HepG2 (cell line): Measurements from ENCODE around the gene ESRP2. TPM values are rescaled to one million over a fixed set of nuclear protein-coding genes. Genes with fewer than 3 reads are reported as not detected.

Source experiments
- ARHGAP35 ChIP-seq: sonication (generic); formaldehyde crosslinking; IDR thresholded peaks from 2 replicates; pipeline ENCODE4 v1.9.0; 2022; ENCODE audit warnings: mild to moderate bottlenecking, inconsistent platforms, moderate library complexity, missing genetic modification reagents, borderline replicate concordance
- ARID2 ChIP-seq: sonication (generic); formaldehyde crosslinking; IDR thresholded peaks from 2 replicates; pipeline ENCODE4 v1.8.1; 2022; ENCODE audit warnings: mild to moderate bottlenecking, missing genetic modification reagents, borderline replicate concordance
- ATF5 ChIP-seq: sonication (generic); formaldehyde crosslinking; IDR thresholded peaks from 2 replicates; pipeline ENCODE4 v1.4.0; 2020; ENCODE audit warnings: mild to moderate bottlenecking, low read depth, missing genetic modification reagents
- CCDC6 ChIP-seq: sonication (generic); formaldehyde crosslinking; IDR thresholded peaks from 2 replicates; pipeline ENCODE4 v1.8.1; 2022; ENCODE audit warnings: mild to moderate bottlenecking, missing genetic modification reagents, moderate library complexity
- EP300 ChIP-seq, 3 experiments: sonication (generic) in 1 of 3; formaldehyde crosslinking in 1 of 3; IDR thresholded peaks; 2 replicates each; pipeline versions ENCODE4 v1.5.1 to v1.6.1; 2011 to 2020; ENCODE audit warnings: low read depth in 2 of 3, low read length in 2 of 3, borderline replicate concordance in 1 of 3, improper control_type of control experiment in 1 of 3, mild to moderate bottlenecking in 1 of 3, missing genetic modification reagents in 1 of 3, moderate library complexity in 1 of 3
- FOXA1 ChIP-seq, 2 experiments: fragments of 450-650 bp in 1 of 2; sonication (generic) in 1 of 2; formaldehyde crosslinking in 1 of 2; IDR thresholded peaks; 2 replicates each; pipeline versions ENCODE4 v1.4.0 to v1.6.1; 2016 to 2020; ENCODE audit warnings: missing genetic modification reagents in 1 of 2
- GATAD1 ChIP-seq: IDR thresholded peaks from 2 replicates; pipeline ENCODE4 v1.6.1; 2016; ENCODE audit warnings: missing genetic modification reagents, missing compliant biosample characterization
- HMG20A ChIP-seq: IDR thresholded peaks from 2 replicates; pipeline ENCODE4 v1.6.1; 2016; ENCODE audit warnings: borderline replicate concordance
- KLF13 ChIP-seq: sonication (generic); formaldehyde crosslinking; IDR thresholded peaks from 2 replicates; pipeline ENCODE4 v1.4.0; 2020; ENCODE audit warnings: mild to moderate bottlenecking, missing genetic modification reagents
- KMT2A ChIP-seq: sonication (generic); formaldehyde crosslinking; IDR thresholded peaks from 2 replicates; pipeline ENCODE4 v1.4.0; 2020; ENCODE audit warnings: missing genetic modification reagents
- NFYC ChIP-seq: IDR thresholded peaks from 2 replicates; pipeline ENCODE4 v1.6.1; 2016; ENCODE audit warnings: missing genetic modification reagents, missing compliant biosample characterization
- PRMT3 ChIP-seq: sonication (generic); formaldehyde crosslinking; IDR thresholded peaks from 2 replicates; pipeline ENCODE4 v1.8.1; 2022; ENCODE audit warnings: low read depth, mild to moderate bottlenecking, moderate library complexity, missing genetic modification reagents, borderline replicate concordance
- REXO4 ChIP-seq: sonication (generic); formaldehyde crosslinking; IDR thresholded peaks from 2 replicates; pipeline ENCODE4 v1.8.0; 2022; ENCODE audit warnings: missing genetic modification reagents, mild to moderate bottlenecking, borderline replicate concordance
- RORA ChIP-seq: sonication (generic); formaldehyde crosslinking; IDR thresholded peaks from 2 replicates; pipeline ENCODE4 v1.5.0; 2020; ENCODE audit warnings: mild to moderate bottlenecking, missing genetic modification reagents, moderate library complexity
- RXRB ChIP-seq: IDR thresholded peaks from 2 replicates; pipeline ENCODE4 v1.6.1; 2016; ENCODE audit warnings: borderline replicate concordance, missing genetic modification reagents, missing compliant biosample characterization
- SATB2 ChIP-seq: sonication (generic); formaldehyde crosslinking; IDR thresholded peaks from 2 replicates; pipeline ENCODE4 v1.5.0; 2020; ENCODE audit warnings: missing genetic modification reagents
- SOX13 ChIP-seq, 3 experiments: fragments of 450-650 bp in 1 of 3; sonication (generic) in 1 of 3; formaldehyde crosslinking in 1 of 3; IDR thresholded peaks in 2 of 3; conservative IDR thresholded peaks in 1 of 3; 2 replicates each; pipeline versions ENCODE4 v1.5.0 to v1.6.1; 2016 to 2020; ENCODE audit warnings: antibody characterized with exemption in 1 of 3, mild to moderate bottlenecking in 1 of 3, missing compliant biosample characterization in 1 of 3, missing genetic modification reagents in 1 of 3, moderate library complexity in 1 of 3
- SRY ChIP-seq: sonication (generic); formaldehyde crosslinking; IDR thresholded peaks from 2 replicates; pipeline ENCODE4 v1.8.0; 2022; ENCODE audit warnings: mild to moderate bottlenecking, missing genetic modification reagents
- TFDP1 ChIP-seq: IDR thresholded peaks from 2 replicates; pipeline ENCODE4 v1.6.1; 2016; ENCODE audit warnings: missing compliant biosample characterization, missing genetic modification reagents, borderline replicate concordance
- ZBTB10 ChIP-seq: sonication (generic); formaldehyde crosslinking; IDR thresholded peaks from 2 replicates; pipeline ENCODE4 v1.4.0; 2020; ENCODE audit warnings: missing genetic modification reagents, borderline replicate concordance
- ZFAT ChIP-seq: sonication (generic); formaldehyde crosslinking; conservative IDR thresholded peaks from 2 replicates; pipeline ENCODE4 v1.8.1; 2023; ENCODE audit warnings: missing genetic modification reagents, inconsistent platforms
- ZFX ChIP-seq: sonication (generic); formaldehyde crosslinking; IDR thresholded peaks from 2 replicates; pipeline ENCODE4 v1.4.0; 2020; ENCODE audit warnings: mild to moderate bottlenecking, low read depth, missing genetic modification reagents, moderate library complexity
- ZNF225 ChIP-seq: sonication (generic); formaldehyde crosslinking; IDR thresholded peaks from 2 replicates; pipeline ENCODE4 v1.4.0; 2020; ENCODE audit warnings: mild to moderate bottlenecking, missing genetic modification reagents
- ZNF616 ChIP-seq: sonication (generic); formaldehyde crosslinking; IDR thresholded peaks from 2 replicates; pipeline ENCODE4 v1.5.0; 2020; ENCODE audit warnings: low read depth, mild to moderate bottlenecking, missing genetic modification reagents
- ZNF629 ChIP-seq: sonication (generic); formaldehyde crosslinking; conservative IDR thresholded peaks from 2 replicates; pipeline ENCODE4 v1.5.0; 2020; ENCODE audit warnings: missing genetic modification reagents
- polyA plus RNA-seq, 8 experiments: library from polyadenylated mRNA; depleted of rRNA in 3 of 8; stranded (reverse) in 7 of 8; unstranded in 1 of 8; fragments of >200 nt; fragmentation: Illumina TruSeq in 4 of 8; extraction: Trizol in 4 of 8; gene quantifications; 2 replicates each; pipeline versions ENCODE4 v1.2.1 to v1.2.3, GENCODE V29; 2011 to 2016; ENCODE audit warnings: low read depth in 4 of 8, missing spikeins in 1 of 8, mixed read lengths in 1 of 8; ENCODE audit not compliant: insufficient read depth in 1 of 8
- total RNA-seq, 5 experiments: library from RNA; depleted of rRNA; stranded (reverse); fragments of >200 nt; fragmentation: Illumina TruSeq; extraction: Trizol; gene quantifications; 2 replicates each; pipeline ENCODE4 v1.2.3, GENCODE V29; 2016; ENCODE audit warnings: low read depth in 1 of 5

ESRP2 gene
- total and polyA plus RNA-seq, 2 of the 13 experiments (the other 11 are each of a cell fraction or from before 2014, with no cell fraction given) = 21.1 to 32.4 TPM

- TF ChIP-seq GATAD1 (CRISPR knock-in tag) (peak; percentile 76), ZNF225 (CRISPR knock-in tag) (no peak), HMG20A (CRISPR knock-in tag) (peak; percentile 95), ZFX (peak; percentile 61; the same call in 1 of the 2 replicates), SRY (CRISPR knock-in tag) (no peak), PRMT3 (CRISPR knock-in tag) (no peak), SATB2 (CRISPR knock-in tag) (no peak), ZFAT (CRISPR knock-in tag) (no peak), SOX13 (IDR thresholded peaks at IDR 0.05) (peak; percentile 86), SOX13 (CRISPR knock-in tag; conservative IDR thresholded peaks at IDR 0.05 in 1 of 2, IDR thresholded peaks at IDR 0.05 in 1 of 2) (peak in 1 of 2 experiments; percentile 93; a peak in 2 of 4 replicates), ARHGAP35 (CRISPR knock-in tag) (0 out of 2 replicates have a peak, but pooled peaks have one; percentile 62), EP300 (IDR thresholded peaks at IDR 0.05; ENCODE audit: low read depth in 2 of 2, low read length in 2 of 2) (peak; percentile 81 to 97; a peak in 3 of 4 replicates), EP300 (CRISPR knock-in tag; IDR thresholded peaks at IDR 0.05; ENCODE audit: borderline replicate concordance) (peak; percentile 97), TFDP1 (CRISPR knock-in tag) (peak; percentile 40; the same call in 1 of the 2 replicates), ZNF616 (CRISPR knock-in tag) (0 out of 2 replicates have a peak, but pooled peaks have one; percentile 54), KMT2A (CRISPR knock-in tag) (peak; percentile 68; the same call in 1 of the 2 replicates), RXRB (CRISPR knock-in tag) (peak; percentile 89), REXO4 (no peak), CCDC6 (no peak; the same call in 1 of the 2 replicates), ARID2 (CRISPR knock-in tag) (peak; percentile 81; the same call in 1 of the 2 replicates), RORA (CRISPR knock-in tag) (no peak), ZBTB10 (CRISPR knock-in tag) (no peak), NFYC (CRISPR knock-in tag) (no peak), ZNF629 (CRISPR knock-in tag) (peak; percentile 97), KLF13 (CRISPR knock-in tag) (no peak), ATF5 (CRISPR knock-in tag) (no peak), FOXA1 (IDR thresholded peaks at IDR 0.05) (peak; percentile 56), FOXA1 (CRISPR knock-in tag; IDR thresholded peaks at IDR 0.05) (peak; percentile 95)
Observed at GRCh38 chr16:68281368-68282063, 45.6 kb upstream of the ESRP2 start (continued).
